ENCODE data around the gene C16orf90.

Gene C16orf90

DNA sequence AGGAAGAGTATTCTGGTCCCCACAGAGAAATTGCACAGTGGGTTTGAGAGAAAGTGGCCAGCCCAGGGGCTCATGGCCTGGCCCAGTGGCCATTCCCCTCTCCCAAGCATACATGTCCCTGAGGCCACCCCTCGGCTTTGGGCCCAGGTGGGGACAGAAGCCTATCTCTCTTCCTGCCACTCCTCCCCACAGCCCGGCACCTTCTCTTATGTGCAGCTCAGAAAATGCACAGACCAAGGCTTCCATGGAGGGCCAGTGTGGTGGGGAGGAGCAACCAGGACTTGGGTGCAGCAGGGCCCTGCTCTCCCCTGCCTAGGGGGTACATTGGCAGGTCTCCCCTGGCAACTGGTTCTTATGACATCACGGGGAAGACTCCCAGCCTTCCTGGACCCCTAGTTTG lies at the start of gene C16orf90:
TSS of gene C16orf90 (minus strand) at position 314 of the 400 bp plus-strand sequence. CDS start at position 246, 68 bp downstream.
- DNase-seq (ENCODE audit: low read depth), result no peak

DNA sequence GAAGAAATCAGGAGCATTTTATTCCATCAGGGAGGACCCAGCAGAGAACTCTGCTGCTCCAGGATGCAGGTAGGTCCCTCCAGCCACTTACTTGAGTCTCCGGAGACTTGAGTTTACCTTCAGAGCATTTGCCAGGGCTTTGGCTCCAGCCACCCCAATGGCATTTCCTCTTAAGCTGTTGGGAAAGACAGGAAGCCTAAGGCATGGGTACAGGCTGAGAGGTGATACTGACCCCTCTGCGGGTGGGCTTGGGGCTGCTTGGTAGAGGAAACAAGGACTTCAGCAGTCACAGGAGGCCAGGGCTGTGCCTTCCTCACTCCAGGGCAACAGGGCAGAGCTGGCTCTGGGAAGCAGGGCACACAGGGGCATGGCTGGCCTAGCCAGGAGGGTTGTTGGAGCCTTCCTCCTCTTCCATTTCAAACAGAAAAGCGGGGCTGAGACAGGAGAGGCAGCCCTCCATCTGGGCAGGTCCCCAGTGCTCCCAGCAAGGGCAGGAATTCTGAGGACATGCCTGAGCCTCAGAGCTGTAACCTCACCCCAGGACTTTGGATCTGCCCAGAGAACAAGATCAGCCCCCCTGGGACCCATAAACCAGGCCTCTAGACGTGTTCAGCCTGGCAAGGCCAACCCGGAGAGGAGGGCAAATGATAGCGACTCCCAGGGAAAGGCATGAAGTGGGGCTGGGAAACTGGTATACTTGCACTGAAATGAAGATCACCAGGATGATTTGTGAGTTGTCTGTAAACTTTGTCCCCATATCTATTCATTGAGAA lies 47.5 kb upstream of the C16orf90 start:
- no peak for DNase-seq (ENCODE audit: low read depth)

GRCh38 chr16:3541527-3542155 lies 46.4 kb upstream of the C16orf90 start:
- DNase-seq (ENCODE audit: low read depth), result no peak

GRCh38 chr16:3538222-3538621 lies 42.9 kb upstream of the C16orf90 start:
- DNase-seq (ENCODE audit: low read depth), result no peak

GRCh38 chr16:3536851-3537250 lies 41.6 kb upstream of the C16orf90 start:
- DNase-seq (ENCODE audit: low read depth), result peak; percentile 5

- peak; percentile 83 for DNase-seq (ENCODE audit: low read depth)
Observed at GRCh38 chr16:3536271-3536731, 41.0 kb upstream of the C16orf90 start.

DNA sequence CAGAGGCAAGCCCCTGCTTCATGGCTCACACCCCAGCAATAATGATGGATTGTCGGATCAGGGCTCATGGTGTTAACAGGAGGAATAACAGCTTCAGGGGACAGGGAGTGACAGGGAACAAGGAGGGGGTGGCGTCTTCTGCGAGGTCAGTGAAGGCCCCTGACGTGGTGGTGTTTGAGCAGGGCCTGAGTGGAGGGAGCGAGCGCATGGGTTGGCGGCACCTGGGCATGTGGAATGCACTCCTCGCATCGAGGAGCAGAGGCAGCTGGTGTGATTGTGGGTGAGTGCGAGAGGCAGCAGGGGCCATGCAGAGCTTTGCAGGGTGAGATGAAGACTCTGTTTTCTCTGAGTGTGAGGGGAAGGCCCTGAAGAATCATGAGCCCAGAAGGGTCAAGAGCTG lies 38.8 kb upstream of the C16orf90 start:
- no peak for DNase-seq (ENCODE audit: low read depth)

DNA sequence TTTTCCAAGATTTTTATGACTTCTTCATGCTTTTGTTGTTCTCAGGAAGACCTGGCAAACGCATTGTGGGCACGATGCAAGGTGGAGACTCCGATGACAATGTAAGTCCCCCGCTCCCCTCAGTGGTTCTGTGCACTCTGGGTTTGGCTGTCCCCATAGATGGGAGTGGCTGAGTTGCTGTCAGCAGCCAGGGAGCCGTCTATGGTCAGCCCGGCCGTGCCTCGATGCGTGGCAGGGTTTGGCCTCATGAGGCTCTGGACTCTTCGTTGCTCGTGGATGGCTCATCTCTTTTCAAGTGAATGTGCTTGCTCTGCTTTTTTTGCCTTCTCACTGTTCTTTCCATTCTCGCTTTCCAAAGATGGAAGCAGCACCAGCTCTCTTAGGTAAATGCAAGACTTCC lies 37.5 kb upstream of the C16orf90 start:
- DNase-seq (ENCODE audit: low read depth), result no peak

DNA sequence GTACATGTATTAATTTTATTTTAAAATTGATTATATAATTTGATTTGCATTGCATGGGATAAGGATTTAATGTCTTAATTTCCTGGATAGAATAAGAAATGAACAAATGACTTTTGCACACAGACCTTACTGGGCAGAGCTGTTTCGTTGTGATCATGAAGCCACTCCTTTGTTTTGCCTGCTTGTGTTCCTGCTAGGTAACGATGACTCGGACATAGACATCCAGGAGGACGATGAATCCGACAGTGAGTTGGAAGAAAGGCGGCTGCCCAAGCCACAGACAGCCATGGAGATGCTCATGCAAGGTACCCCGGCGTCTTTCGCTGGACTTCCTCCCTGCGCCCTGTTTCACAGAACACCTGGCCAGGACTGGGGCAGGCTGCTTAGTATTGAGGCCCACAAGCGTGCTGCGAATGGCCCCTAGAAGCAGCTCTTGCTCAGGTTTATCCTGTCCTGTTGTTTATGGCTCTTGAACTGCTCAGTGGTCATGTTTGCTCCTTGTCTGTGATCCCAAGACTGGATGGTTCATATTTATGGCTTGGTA lies 35.2 kb upstream of the C16orf90 start:
- no peak for DNase-seq (ENCODE audit: low read depth)

GRCh38 chr16:3529175-3529574 lies 33.9 kb upstream of the C16orf90 start:
- no peak for DNase-seq (ENCODE audit: low read depth)

GRCh38 chr16:3528406-3528805 lies 33.1 kb upstream of the C16orf90 start:
- DNase-seq (ENCODE audit: low read depth), result no peak

DNA sequence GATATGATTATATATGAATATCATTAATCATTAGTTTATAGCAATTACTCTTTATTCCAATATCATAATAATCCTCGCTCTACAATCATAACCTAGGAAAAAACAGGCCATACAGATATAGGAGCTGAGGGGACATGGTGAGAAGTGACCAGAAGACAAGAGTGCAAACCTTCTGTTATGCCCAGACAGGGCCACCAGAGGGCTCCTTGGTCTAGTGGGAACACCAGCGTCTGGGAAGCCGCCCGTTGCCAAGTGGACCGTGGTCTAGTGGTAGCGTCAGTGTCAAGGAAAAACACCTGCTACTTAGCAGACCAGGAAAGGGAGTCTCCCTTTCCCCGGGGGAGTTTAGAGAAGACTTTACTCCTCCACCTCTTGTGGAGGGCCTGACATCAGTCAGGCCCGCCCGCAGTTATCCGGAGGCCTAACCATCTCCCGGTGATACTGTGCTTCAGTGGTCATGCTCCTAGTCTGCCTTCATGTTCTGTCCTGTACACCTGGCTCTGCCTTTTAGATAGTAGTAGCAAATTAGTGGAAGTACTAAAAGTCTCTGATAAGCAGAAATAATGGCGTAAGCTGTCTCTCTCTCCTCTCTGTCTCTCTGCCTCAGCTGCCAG lies 32.0 kb upstream of the C16orf90 start:
- peak; percentile 71 for DNase-seq (ENCODE audit: low read depth)

GRCh38 chr16:3525951-3526350 lies 30.7 kb upstream of the C16orf90 start:
- DNase-seq (ENCODE audit: low read depth), result no peak

DNA sequence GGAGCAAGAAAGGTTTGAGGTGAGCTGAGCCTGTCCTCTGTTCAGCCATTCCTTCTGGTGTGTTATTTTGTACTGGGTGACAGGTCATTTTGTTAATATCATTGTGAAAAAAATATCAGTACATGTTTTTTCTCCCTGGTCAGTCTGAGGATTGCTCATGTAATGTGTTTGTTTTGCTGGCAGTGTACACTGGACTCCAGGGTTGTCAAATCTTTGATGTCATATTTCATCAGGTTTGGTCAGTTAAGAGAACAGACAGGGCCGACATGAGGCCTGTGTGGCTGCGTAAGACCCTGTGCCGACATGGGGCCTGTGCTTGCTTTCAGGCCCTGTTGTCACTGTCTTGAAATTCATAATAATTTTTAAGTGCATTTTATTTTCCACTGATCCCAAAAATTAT lies 28.0 kb upstream of the C16orf90 start:
- DNase-seq (ENCODE audit: low read depth), result peak; percentile 29

- no peak for DNase-seq (ENCODE audit: low read depth)
Observed at GRCh38 chr16:3520841-3521240, 25.6 kb upstream of the C16orf90 start.

DNA sequence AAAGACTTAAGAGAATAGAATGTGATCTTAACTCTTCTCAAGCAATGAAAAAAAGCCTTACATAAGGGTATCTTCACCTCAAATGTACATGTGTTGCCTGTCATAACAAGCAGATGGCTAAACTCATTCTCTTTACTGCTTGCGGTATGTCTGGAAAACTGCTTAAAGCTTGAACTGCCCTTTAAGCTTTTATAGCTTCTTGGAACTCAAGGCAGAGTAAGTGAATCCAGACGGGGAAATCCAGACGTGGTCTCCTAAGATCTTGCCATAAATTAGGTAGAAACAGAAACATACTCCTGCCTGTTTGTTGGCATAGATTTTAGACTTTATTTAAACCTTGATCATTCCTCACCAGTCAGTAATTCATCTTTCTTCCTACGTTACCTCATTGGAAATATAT lies 25.1 kb upstream of the C16orf90 start:
- DNase-seq (ENCODE audit: low read depth), result peak; percentile 80

DNA sequence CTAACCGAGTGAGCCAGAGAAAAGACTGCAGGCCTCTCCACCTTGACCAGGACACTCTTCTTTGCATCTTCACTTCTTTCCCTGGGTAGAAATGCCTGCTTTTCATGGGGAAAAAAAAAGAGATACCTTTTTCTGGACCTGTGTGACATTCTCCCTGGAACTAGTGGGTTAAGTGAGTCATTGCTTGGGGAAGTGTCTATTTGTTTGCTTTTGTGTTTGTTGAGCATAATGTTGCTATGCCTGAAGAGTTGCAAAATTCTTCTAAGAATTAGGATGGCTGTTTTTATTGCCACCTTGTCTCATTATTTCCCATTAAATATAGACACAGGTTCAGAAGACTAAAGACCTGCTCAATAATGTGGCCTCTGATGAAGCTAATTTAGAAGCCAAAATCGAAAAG lies 24.3 kb upstream of the C16orf90 start:
- DNase-seq (ENCODE audit: low read depth), result no peak

GRCh38 chr16:3518986-3519348 lies 23.7 kb upstream of the C16orf90 start:
- no peak for DNase-seq (ENCODE audit: low read depth)

DNA sequence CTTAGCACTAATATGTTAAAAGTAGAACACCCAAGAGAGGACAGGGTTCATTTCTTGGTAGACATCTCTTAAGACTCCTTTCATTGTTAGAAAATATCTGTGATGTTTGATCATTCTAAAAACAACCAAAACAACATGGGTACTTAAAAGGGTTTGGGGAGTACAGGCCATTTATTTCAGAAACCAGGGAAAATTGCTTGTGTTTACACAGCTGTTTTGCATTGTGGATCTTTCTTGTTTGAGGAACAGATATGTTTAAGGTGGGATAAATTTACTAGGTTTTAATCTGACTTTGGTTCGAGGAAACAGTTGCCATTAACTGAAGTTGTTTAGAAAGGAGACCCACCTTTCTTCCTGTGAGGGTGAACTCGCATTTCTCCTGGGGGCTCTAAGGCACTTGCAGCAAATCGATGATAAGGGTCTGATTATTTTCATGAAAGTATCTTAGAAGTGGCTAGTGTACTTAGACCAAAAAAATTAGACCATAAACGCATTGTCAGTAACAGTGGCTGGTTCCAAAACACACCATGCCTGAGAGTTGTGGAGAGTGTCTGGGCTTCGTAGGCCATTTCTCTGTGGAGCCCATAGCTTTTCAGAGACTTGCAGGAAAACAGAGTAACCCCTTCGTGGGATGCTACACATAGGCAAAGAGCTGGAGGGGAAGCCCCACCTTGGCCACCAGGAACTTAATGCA lies 23.1 kb upstream of the C16orf90 start:
- no peak for DNase-seq (ENCODE audit: low read depth)

GRCh38 chr16:3515897-3516296 lies 20.6 kb upstream of the C16orf90 start:
- DNase-seq (ENCODE audit: low read depth), result no peak

GRCh38 chr16:3514621-3515020 lies 19.3 kb upstream of the C16orf90 start:
- DNase-seq (ENCODE audit: low read depth), result peak; percentile 93

DNA sequence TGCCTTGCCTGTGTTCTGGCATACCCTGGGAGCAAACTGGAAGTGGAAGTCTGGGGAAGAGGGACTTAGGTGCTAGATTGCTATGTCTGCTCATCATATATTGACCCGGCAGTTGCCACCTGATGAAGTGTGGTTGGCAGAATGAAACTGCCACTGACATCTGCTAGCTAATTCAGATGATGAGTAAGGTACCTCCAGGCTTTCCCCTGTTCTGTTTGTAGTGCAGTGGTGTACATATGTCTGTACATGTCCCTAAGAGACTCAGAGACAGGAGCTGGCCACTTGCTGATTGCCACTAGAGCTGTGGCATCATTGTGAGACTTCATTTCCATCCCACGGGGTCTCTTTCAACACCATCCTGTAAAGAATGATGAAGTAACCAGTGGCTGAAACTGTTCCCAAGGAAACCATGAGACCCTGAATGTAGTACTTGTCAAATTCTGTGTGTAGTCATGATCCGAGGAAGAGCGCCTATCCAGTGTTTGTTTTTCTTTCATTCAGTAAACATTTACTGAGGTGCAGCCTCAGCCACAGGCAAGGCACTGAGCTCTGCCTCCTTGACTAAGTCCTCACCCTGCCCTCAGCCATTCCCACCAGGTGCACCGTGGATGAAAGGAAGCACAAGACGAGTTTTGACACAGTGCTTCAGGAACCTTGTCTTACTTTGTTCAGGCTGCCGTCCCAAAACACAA lies 18.7 kb upstream of the C16orf90 start:
- DNase-seq (ENCODE audit: low read depth), result no peak
